HG03139 (cell line): Measurements from ENCODE around the gene UFC1.
A peak's percentile ranks its signal among the peaks of the same experiment; 100 is the strongest.

Experiments used
- ATAC-seq: cut with Tn5 transposase; IDR thresholded peaks from one replicate; pipeline ENCODE4 v1.9.1; 2021; ENCODE audit not compliant: unreplicated experiment

UFC1 gene

GRCh38 chr1:161133220-161133740 lies 20.5 kb upstream of the UFC1 start:
- no peak for ATAC-seq

GRCh38 chr1:161137881-161138280 lies 15.9 kb upstream of the UFC1 start:
- no peak for ATAC-seq

GRCh38 chr1:161138431-161138830 lies 15.3 kb upstream of the UFC1 start:
- ATAC-seq: no peak

GRCh38 chr1:161139766-161140165 lies 14.0 kb upstream of the UFC1 start:
- no peak for ATAC-seq

GRCh38 chr1:161140755-161141400 lies 12.9 kb upstream of the UFC1 start:
- ATAC-seq: no peak

- ATAC-seq: no peak
Observed at GRCh38 chr1:161145832-161146231, 7.9 kb upstream of the UFC1 start.

- no peak for ATAC-seq
Observed at GRCh38 chr1:161153176-161153575, 602 bp upstream of the UFC1 start.

- ATAC-seq: no peak
Observed at GRCh38 chr1:161157867-161158266, 4.1 kb downstream of the UFC1 start.

- no peak for ATAC-seq
Observed at GRCh38 chr1:161158316-161159010, 4.7 kb downstream of the UFC1 start.

GRCh38 chr1:161159087-161159912 lies 5.5 kb downstream of the UFC1 start, which contains the start of gene USP21:
USP21 (plus strand) TSS chr1:161159500; CDS start chr1:161160641, 1,141 bp downstream.
- peak; percentile 75 for ATAC-seq

GRCh38 chr1:161159913-161160243 lies 6.1 kb downstream of the UFC1 start:
- ATAC-seq: no peak

- ATAC-seq: no peak
Observed at GRCh38 chr1:161160671-161161145, 6.9 kb downstream of the UFC1 start.

GRCh38 chr1:161161652-161162051 lies 7.9 kb downstream of the UFC1 start:
- no peak for ATAC-seq

GRCh38 chr1:161162052-161162451 lies 8.3 kb downstream of the UFC1 start:
- ATAC-seq: no peak

GRCh38 chr1:161162806-161163205 lies 9.0 kb downstream of the UFC1 start:
- no peak for ATAC-seq

GRCh38 chr1:161163793-161164192 lies 10.0 kb downstream of the UFC1 start:
- ATAC-seq: no peak

- no peak for ATAC-seq
Observed at GRCh38 chr1:161164901-161165610, 11.3 kb downstream of the UFC1 start.

GRCh38 chr1:161165742-161166668 lies 12.2 kb downstream of the UFC1 start, which contains the start of gene PPOX:
PPOX (plus strand) TSS chr1:161166426; CDS start chr1:161166848, 422 bp downstream.
- peak; percentile 92 for ATAC-seq

- ATAC-seq: no peak
Observed at GRCh38 chr1:161166669-161167548, 13.1 kb downstream of the UFC1 start.
